ENCODE data around the gene UMOD. TPM values are rescaled to one million over a fixed set of nuclear protein-coding genes. Genes with fewer than 3 reads are reported as not detected.

Gene UMOD
- polyA plus RNA-seq, 1 experiment: not detected

GRCh38 chr16:20388854-20389253 lies 36.3 kb upstream of the UMOD start:
- POLR2A ChIA-PET: no interaction called here
- no peak overlapping the region for H3K4me3 ChIP-seq (ENCODE audit: low read depth, low read length)

GRCh38 chr16:20387978-20388377 lies 35.5 kb upstream of the UMOD start:
- Histone ChIP-seq H3K27me3 (ENCODE audit: control insufficient read depth, insufficient read depth, low read length) (no peaks in the 10 kb centered on the region), H3K36me3 (ENCODE audit: control insufficient read depth, insufficient read depth, low read length) (no peaks in the 10 kb centered on the region), H3K4me3 (ENCODE audit: low read depth, low read length) (no peak overlapping the region)
- ChIA-PET CTCF (interaction anchor here (5.9 kb wide), 1 partner anchor 484 kb away, joined by 154 read pairs; no protein-coding TSS in a partner anchor), POLR2A (no interaction called here)
- no peak for DNase-seq (ENCODE audit: low read depth)
- no peak for TF ChIP-seq CTCF (IDR thresholded peaks at IDR 0.05; ENCODE audit: insufficient read depth, low read depth, low read length)

More at GRCh38 chr16:20388854-20389253, 36.3 kb upstream of the UMOD start:
- no peak for DNase-seq (ENCODE audit: low read depth)
- CTCF ChIA-PET: no interaction called here
- Histone ChIP-seq H3K27me3 (ENCODE audit: control insufficient read depth, insufficient read depth, low read length) (no peaks in the 10 kb centered on the region), H3K36me3 (ENCODE audit: control insufficient read depth, insufficient read depth, low read length) (no peaks in the 10 kb centered on the region)
- TF ChIP-seq CTCF (IDR thresholded peaks at IDR 0.05; ENCODE audit: insufficient read depth, low read depth, low read length): no peak

- H3K27me3 ChIP-seq (ENCODE audit: control insufficient read depth, insufficient read depth, low read length): no peaks in the 10 kb centered on the region
- H3K4me3 ChIP-seq (ENCODE audit: low read depth, low read length): no peak overlapping the region
- H3K36me3 ChIP-seq (ENCODE audit: control insufficient read depth, insufficient read depth, low read length): no peaks in the 10 kb centered on the region
- CTCF ChIA-PET: interaction anchor here (0.8 to 5.9 kb wide), 13 partner anchors 8 to 482 kb away, joined by 3 to 154 read pairs (median 3); no protein-coding TSS in a partner anchor
- POLR2A ChIA-PET: no interaction called here
- DNase-seq (ENCODE audit: low read depth): no peak
- TF ChIP-seq CTCF (IDR thresholded peaks at IDR 0.05; ENCODE audit: insufficient read depth, low read depth, low read length): peak; percentile 88
Observed at GRCh38 chr16:20385844-20386832, 33.6 kb upstream of the UMOD start.

- CTCF ChIA-PET: interaction anchor here (0.6 to 5.9 kb wide), 12 partner anchors 9 to 816 kb away, joined by 3 to 154 read pairs (median 5); no protein-coding TSS in a partner anchor
Observed at GRCh38 chr16:20383106-20384029, 30.9 kb upstream of the UMOD start.

More at GRCh38 chr16:20383106-20384029, 30.9 kb upstream of the UMOD start:
- no peak for DNase-seq (ENCODE audit: low read depth)
- Histone ChIP-seq H3K36me3 (ENCODE audit: control insufficient read depth, insufficient read depth, low read length) (no peaks in the 10 kb centered on the region), H3K27me3 (ENCODE audit: control insufficient read depth, insufficient read depth, low read length) (no peaks in the 10 kb centered on the region), H3K4me3 (ENCODE audit: low read depth, low read length) (no peak overlapping the region)
- POLR2A ChIA-PET: no interaction called here
- TF ChIP-seq CTCF (IDR thresholded peaks at IDR 0.05; ENCODE audit: insufficient read depth, low read depth, low read length): peak; percentile 81
